Measurements from ENCODE around the gene SIK2.

- no peak for TF ChIP-seq CTCF (IDR thresholded peaks at IDR 0.05; ENCODE audit: insufficient read depth, low read depth, low read length)
- no peak for TF ChIP-seq EZH2 (IDR thresholded peaks at IDR 0.05; ENCODE audit: insufficient read depth, low read length)
Measured at GRCh38 chr11:111762526-111762925, 160.3 kb downstream of the SIK2 start.
